HS-27A (cell line): ENCODE data around the gene FSD2.

Experiments used
- DNase-seq: peaks from one replicate; pipeline ENCODE4 v3.0.0-alpha.2; 2012; ENCODE audit warnings: low read depth, missing footprints

FSD2 gene

GRCh38 chr15:82805994-82806406 is at the start of gene FSD2:
Gene FSD2 (minus strand): TSS chr15:82806069. CDS start chr15:82787390, 18,679 bp downstream.
- DNase-seq, result no peak

GRCh38 chr15:82854554-82854953 is 48.7 kb upstream of the FSD2 start:
- DNase-seq, result no peak

- no peak for DNase-seq
Observed at GRCh38 chr15:82852941-82853561, 47.2 kb upstream of the FSD2 start.

GRCh38 chr15:82851981-82852511 is 46.2 kb upstream of the FSD2 start:
- DNase-seq, result no peak

GRCh38 chr15:82851306-82851850 is 45.5 kb upstream of the FSD2 start:
- DNase-seq, result no peak

- DNase-seq, result no peak
Observed at GRCh38 chr15:82850731-82851130, 44.9 kb upstream of the FSD2 start.

GRCh38 chr15:82849556-82850512 is 44.0 kb upstream of the FSD2 start:
- DNase-seq, result no peak

GRCh38 chr15:82848241-82848993 is 42.5 kb upstream of the FSD2 start:
- no peak for DNase-seq

GRCh38 chr15:82847703-82848102 is 41.8 kb upstream of the FSD2 start:
- DNase-seq, result no peak

- DNase-seq, result no peak
Observed at GRCh38 chr15:82846621-82847020, 40.8 kb upstream of the FSD2 start.

- no peak for DNase-seq
Observed at GRCh38 chr15:82845686-82846085, 39.8 kb upstream of the FSD2 start.

GRCh38 chr15:82843566-82843965 is 37.7 kb upstream of the FSD2 start:
- DNase-seq, result no peak

- DNase-seq, result no peak
Observed at GRCh38 chr15:82840166-82840565, 34.3 kb upstream of the FSD2 start.

- no peak for DNase-seq
Observed at GRCh38 chr15:82839136-82839535, 33.3 kb upstream of the FSD2 start.

GRCh38 chr15:82838096-82838735 is 32.3 kb upstream of the FSD2 start:
- no peak for DNase-seq

GRCh38 chr15:82835391-82835917 is 29.6 kb upstream of the FSD2 start:
- no peak for DNase-seq

GRCh38 chr15:82833362-82833682 is 27.5 kb upstream of the FSD2 start:
- DNase-seq, result no peak

GRCh38 chr15:82832601-82833361 is 26.9 kb upstream of the FSD2 start:
- DNase-seq, result peak; percentile 87

GRCh38 chr15:82831894-82832600 is 26.2 kb upstream of the FSD2 start:
- DNase-seq, result no peak
